ENCODE data around the gene KIF21B.

- no peak for TF ChIP-seq CTCF (IDR thresholded peaks at IDR 0.05; ENCODE audit: poor library complexity)
- no peak for TF ChIP-seq EZH2phosphoT487 (IDR thresholded peaks at IDR 0.05; ENCODE audit: low read depth, severe bottlenecking, unreplicated experiment)
- TF ChIP-seq EZH2 (IDR thresholded peaks at IDR 0.05; ENCODE audit: borderline replicate concordance): no peak
Measured at GRCh38 chr1:201019321-201019977, 4.1 kb downstream of the KIF21B start.
